Trophoblast cell (in vitro differentiated cells and primary cell): Measurements from ENCODE around the gene DNAH14.

Experiments
- DNase-seq, 2 donors: peaks; one replicate each; pipeline ENCODE4 v3.0.0-alpha.2; 2016
- H2AFZ ChIP-seq: 2 replicates; pipeline ENCODE4 v1.6.1; 2013; ENCODE audit warnings: low read length, moderate library complexity, mild to moderate bottlenecking; ENCODE audit not compliant: insufficient read depth, poor library complexity
- H2AK5ac ChIP-seq: 2 replicates; pipeline ENCODE4 v1.6.1; 2013; ENCODE audit warnings: mild to moderate bottlenecking, low read length
- H2BK120ac ChIP-seq: 2 replicates; pipeline ENCODE4 v1.6.1; 2013; ENCODE audit warnings: low read length, mild to moderate bottlenecking, moderate library complexity; ENCODE audit not compliant: insufficient read depth, poor library complexity
- H2BK12ac ChIP-seq: 2 replicates; pipeline ENCODE4 v1.6.1; 2013; ENCODE audit warnings: mild to moderate bottlenecking, low read length, moderate library complexity
- H2BK5ac ChIP-seq: 2 replicates; pipeline ENCODE4 v1.6.1; 2013; ENCODE audit warnings: low read length, low read depth, moderate library complexity, mild to moderate bottlenecking; ENCODE audit not compliant: poor library complexity
- H3K14ac ChIP-seq: 2 replicates; pipeline ENCODE4 v1.6.1; 2013; ENCODE audit warnings: mild to moderate bottlenecking, low read length
- H3K18ac ChIP-seq: 2 replicates; pipeline ENCODE4 v1.6.1; 2013; ENCODE audit warnings: mild to moderate bottlenecking, low read length
- H3K23ac ChIP-seq: 2 replicates; pipeline ENCODE4 v1.6.1; 2013; ENCODE audit warnings: low read length
- H3K27ac ChIP-seq: 2 replicates; pipeline ENCODE4 v1.5.1; 2013; ENCODE audit warnings: low read depth, mild to moderate bottlenecking, inconsistent platforms, low read length, moderate library complexity
- H3K27me3 ChIP-seq: 2 replicates; pipeline ENCODE4 v1.6.1; 2013; ENCODE audit warnings: inconsistent platforms, mild to moderate bottlenecking, low read length, moderate library complexity; ENCODE audit not compliant: insufficient read depth
- H3K36me3 ChIP-seq, 2 experiments: 1 replicate in 1 of 2; 2 replicates in 1 of 2; pipeline ENCODE4 v1.6.1; 2013; ENCODE audit warnings: low read length in 2 of 2, mild to moderate bottlenecking in 2 of 2, moderate library complexity in 1 of 2; ENCODE audit not compliant: insufficient read depth in 2 of 2, control insufficient read depth in 1 of 2
- H3K4ac ChIP-seq: 2 replicates; pipeline ENCODE4 v1.6.1; 2013; ENCODE audit warnings: low read depth, mild to moderate bottlenecking, low read length, moderate library complexity
- H3K4me1 ChIP-seq, 2 experiments: 1 replicate in 1 of 2; 2 replicates in 1 of 2; pipeline ENCODE4 v1.6.1; 2013; ENCODE audit warnings: low read length in 2 of 2, mild to moderate bottlenecking in 2 of 2, moderate library complexity in 1 of 2; ENCODE audit not compliant: insufficient read depth in 2 of 2, control insufficient read depth in 1 of 2
- H3K4me2 ChIP-seq: 2 replicates; pipeline ENCODE4 v1.6.1; 2013; ENCODE audit warnings: inconsistent platforms, mild to moderate bottlenecking, low read length, moderate library complexity
- H3K4me3 ChIP-seq: 2 replicates; pipeline ENCODE4 v1.5.1; 2013; ENCODE audit warnings: mild to moderate bottlenecking, low read depth, low read length, inconsistent platforms
- H3K79me1 ChIP-seq: one replicate; pipeline ENCODE4 v1.6.1; 2013; ENCODE audit warnings: low read length
- H3K79me2 ChIP-seq: 2 replicates; pipeline ENCODE4 v1.6.1; 2013; ENCODE audit warnings: low read length, mild to moderate bottlenecking; ENCODE audit not compliant: control insufficient read depth, insufficient read depth, poor library complexity
- H3K9ac ChIP-seq: 2 replicates; pipeline ENCODE4 v1.6.1; 2013; ENCODE audit warnings: mild to moderate bottlenecking, low read length
- H3K9me3 ChIP-seq: 2 replicates; pipeline ENCODE4 v1.6.1; 2013; ENCODE audit warnings: low read depth, mild to moderate bottlenecking, control low read depth, inconsistent platforms, low read length; ENCODE audit not compliant: insufficient read depth
- H4K12ac ChIP-seq: 2 replicates; pipeline ENCODE4 v1.6.1; 2013; ENCODE audit warnings: low read depth, mild to moderate bottlenecking, low read length, moderate library complexity
- H4K8ac ChIP-seq: 2 replicates; pipeline ENCODE4 v1.6.1; 2013; ENCODE audit warnings: low read depth, mild to moderate bottlenecking, low read length, moderate library complexity
- H4K91ac ChIP-seq: one replicate; pipeline ENCODE4 v1.6.1; 2013; ENCODE audit warnings: low read depth, mild to moderate bottlenecking, low read length, moderate library complexity
- WGBS: extraction: QIAGEN DNeasy Blood & Tissue Kit; methylation state at CpG from one replicate; pipeline ENCODE4 v1.1.7; 2013; ENCODE audit warnings: missing lambda C conversion rate; ENCODE audit not compliant: insufficient read length, insufficient coverage; ENCODE audit errors: extremely low coverage; 5-methylcytosine and 5-hydroxymethylcytosine counted together

DNAH14 gene

GRCh38 chr1:225152061-225152460, 222.6 kb downstream of the DNAH14 start:
- Histone ChIP-seq H4K8ac (no peak overlapping the region), H3K27me3 (no peaks in the 10 kb centered on the region), H4K91ac (no peak overlapping the region), H2BK120ac (no peak overlapping the region), H3K9ac (no peak overlapping the region), H3K18ac (no peak overlapping the region), H4K12ac (no peak overlapping the region), H3K4me2 (no peak overlapping the region), H2BK5ac (no peak overlapping the region), H3K9me3 (no peaks in the 10 kb centered on the region), H3K4me3 (no peak overlapping the region), H3K14ac (no peak overlapping the region), H3K27ac (no peak overlapping the region), H3K4ac (no peak overlapping the region), H3K36me3 (no peaks in the 10 kb centered on the region), H3K4me1 (no peaks in the 10 kb centered on the region), H3K79me1 (no peaks in the 10 kb centered on the region), H2AFZ (no peak overlapping the region), H3K79me2 (no peaks in the 10 kb centered on the region), H3K23ac (no peak overlapping the region), H2BK12ac (no peak overlapping the region), H2AK5ac (no peak overlapping the region)
- DNase-seq, result no peak

- H2AK5ac ChIP-seq, result no peak overlapping the region
- H3K14ac ChIP-seq, result no peak overlapping the region
- no peak overlapping the region for H3K9ac ChIP-seq
- H3K4me1 ChIP-seq, result no peaks in the 10 kb centered on the region
- no peak overlapping the region for H3K23ac ChIP-seq
- no peaks in the 10 kb centered on the region for H3K27me3 ChIP-seq
- no peaks in the 10 kb centered on the region for H3K79me1 ChIP-seq
- H2BK12ac ChIP-seq, result no peak overlapping the region
- no peak for DNase-seq
- H3K4me3 ChIP-seq, result no peak overlapping the region
- no peak overlapping the region for H2BK120ac ChIP-seq
- H2BK5ac ChIP-seq, result no peak overlapping the region
- no CpG with 5 or more reads among the region's 1 CpG for WGBS
- H4K91ac ChIP-seq, result no peak overlapping the region
- H3K36me3 ChIP-seq, result no peaks in the 10 kb centered on the region
- H3K4me2 ChIP-seq, result no peak overlapping the region
- no peaks in the 10 kb centered on the region for H3K79me2 ChIP-seq
- no peak overlapping the region for H4K8ac ChIP-seq
- no peak overlapping the region for H3K4ac ChIP-seq
- H4K12ac ChIP-seq, result no peak overlapping the region
- no peaks in the 10 kb centered on the region for H3K9me3 ChIP-seq
- no peak overlapping the region for H2AFZ ChIP-seq
- H3K18ac ChIP-seq, result no peak overlapping the region
- no peak overlapping the region for H3K27ac ChIP-seq
Measured at GRCh38 chr1:225155555-225155954, 226.1 kb downstream of the DNAH14 start.

GRCh38 chr1:225156254-225156653, 226.8 kb downstream of the DNAH14 start:
- no peak for DNase-seq
- no peak overlapping the region for H2BK12ac ChIP-seq

GRCh38 chr1:225158291-225158690, 228.8 kb downstream of the DNAH14 start:
- no peak for DNase-seq
- no peak overlapping the region for H2AK5ac ChIP-seq
- H4K91ac ChIP-seq, result no peak overlapping the region
- H3K14ac ChIP-seq, result no peak overlapping the region
- no peaks in the 10 kb centered on the region for H3K4me1 ChIP-seq
- H3K79me1 ChIP-seq, result no peaks in the 10 kb centered on the region
- no CpG with 5 or more reads among the region's 4 CpGs for WGBS
- no peak overlapping the region for H3K9ac ChIP-seq
- H3K4me3 ChIP-seq, result no peak overlapping the region
- H3K36me3 ChIP-seq, result no peaks in the 10 kb centered on the region
- no peak overlapping the region for H4K8ac ChIP-seq
- H2BK5ac ChIP-seq, result no peak overlapping the region
- no peak overlapping the region for H2BK120ac ChIP-seq
- no peak overlapping the region for H3K4ac ChIP-seq
- H2BK12ac ChIP-seq, result no peak overlapping the region
- no peaks in the 10 kb centered on the region for H3K27me3 ChIP-seq
- H2AFZ ChIP-seq, result no peak overlapping the region
- H3K9me3 ChIP-seq, result no peaks in the 10 kb centered on the region
- H3K27ac ChIP-seq, result no peak overlapping the region
- no peak overlapping the region for H3K18ac ChIP-seq
- H3K79me2 ChIP-seq, result no peaks in the 10 kb centered on the region
- H3K4me2 ChIP-seq, result no peak overlapping the region
- no peak overlapping the region for H4K12ac ChIP-seq
- H3K23ac ChIP-seq, result no peak overlapping the region

More at GRCh38 chr1:225156254-225156653, 226.8 kb downstream of the DNAH14 start:
- H3K14ac ChIP-seq, result no peak overlapping the region
- no peak overlapping the region for H3K23ac ChIP-seq
- no peak overlapping the region for H2AK5ac ChIP-seq
- H3K36me3 ChIP-seq, result no peaks in the 10 kb centered on the region
- no peak overlapping the region for H2AFZ ChIP-seq
- no peak overlapping the region for H2BK5ac ChIP-seq
- no CpG with 5 or more reads among the region's 3 CpGs for WGBS
- no peak overlapping the region for H3K9ac ChIP-seq
- H4K12ac ChIP-seq, result no peak overlapping the region
- no peak overlapping the region for H3K18ac ChIP-seq
- H3K79me1 ChIP-seq, result no peaks in the 10 kb centered on the region
- no peak overlapping the region for H3K27ac ChIP-seq
- no peak overlapping the region for H2BK120ac ChIP-seq
- no peak overlapping the region for H3K4me3 ChIP-seq
- no peaks in the 10 kb centered on the region for H3K27me3 ChIP-seq
- H4K91ac ChIP-seq, result no peak overlapping the region
- no peak overlapping the region for H3K4ac ChIP-seq
- no peak overlapping the region for H3K4me2 ChIP-seq
- H3K9me3 ChIP-seq, result no peaks in the 10 kb centered on the region
- H3K79me2 ChIP-seq, result no peaks in the 10 kb centered on the region
- H3K4me1 ChIP-seq, result no peaks in the 10 kb centered on the region
- H4K8ac ChIP-seq, result no peak overlapping the region
